OCI-LY1 (cell line): ENCODE data around the gene CCND3.

Source experiments
- H2AFZ ChIP-seq: fragments of 200-600 bp; sonication (generic), shearing (Covaris generic); 2 replicates; pipeline ENCODE4 v1.6.0; 2014; ENCODE audit warnings: antibody characterized with exemption, mild to moderate bottlenecking, low read length
- H3F3A ChIP-seq: fragments of 200-600 bp; sonication (generic), shearing (Covaris generic); 2 replicates; pipeline ENCODE4 v1.6.0; 2014; ENCODE audit warnings: mild to moderate bottlenecking, antibody characterized with exemption, low read length, moderate library complexity; ENCODE audit not compliant: insufficient read depth
- H3K27ac ChIP-seq: fragments of 200-600 bp; sonication (generic); 2 replicates; pipeline ENCODE4 v1.5.1; 2014; ENCODE audit warnings: low read length, mixed run types, mild to moderate bottlenecking, low read depth; ENCODE audit not compliant: poor library complexity, severe bottlenecking
- H3K27me3 ChIP-seq: fragments of 200-600 bp; sonication (generic); 2 replicates; pipeline ENCODE4 v1.6.0; 2014; ENCODE audit warnings: antibody characterized with exemption, mild to moderate bottlenecking, low read length, moderate library complexity; ENCODE audit not compliant: insufficient read depth
- H3K36me3 ChIP-seq: fragments of 200-600 bp; sonication (generic); 2 replicates; pipeline ENCODE4 v1.6.1; 2014; ENCODE audit warnings: mild to moderate bottlenecking, antibody characterized with exemption, low read length, moderate library complexity, mixed read lengths; ENCODE audit not compliant: insufficient read depth
- H3K4me1 ChIP-seq: fragments of 200-600 bp; sonication (generic); 2 replicates; pipeline ENCODE4 v1.5.1; 2014; ENCODE audit warnings: mild to moderate bottlenecking, low read length, moderate library complexity; ENCODE audit not compliant: insufficient read depth, severe bottlenecking
- H3K4me2 ChIP-seq: fragments of 200-600 bp; sonication (generic), shearing (Covaris generic); 2 replicates; pipeline ENCODE4 v1.6.1; 2014; ENCODE audit warnings: low read length
- H3K4me3 ChIP-seq: fragments of 200-600 bp; sonication (generic); 2 replicates; pipeline ENCODE4 v1.5.1; 2014; ENCODE audit warnings: low read length, low read depth, mild to moderate bottlenecking, mixed read lengths; ENCODE audit not compliant: poor library complexity, severe bottlenecking
- H3K79me2 ChIP-seq: fragments of 200-600 bp; shearing (Covaris generic); 2 replicates; pipeline ENCODE4 v1.6.1; 2016; ENCODE audit warnings: mixed run types, low read length, mixed read lengths; ENCODE audit not compliant: insufficient read depth
- H3K9ac ChIP-seq: fragments of 200-600 bp; sonication (generic), shearing (Covaris generic); 2 replicates; pipeline ENCODE4 v1.6.1; 2014; ENCODE audit warnings: mild to moderate bottlenecking, low read length, mixed read lengths
- H3K9me2 ChIP-seq: fragments of 200-600 bp; sonication (generic), shearing (Covaris generic); 2 replicates; pipeline ENCODE4 v1.6.1; 2014; ENCODE audit warnings: low read depth, mild to moderate bottlenecking, low read length, mixed read lengths
- H3K9me3 ChIP-seq: fragments of 200-600 bp; shearing (Covaris generic); 2 replicates; pipeline ENCODE4 v1.6.1; 2014; ENCODE audit warnings: low read length, mixed read lengths
- H4K20me1 ChIP-seq: fragments of 200-600 bp; sonication (generic), shearing (Covaris generic); 2 replicates; pipeline ENCODE4 v1.6.0; 2016; ENCODE audit warnings: mild to moderate bottlenecking, low read length; ENCODE audit not compliant: insufficient read depth
- EZH2 ChIP-seq: fragments of 200-600 bp; sonication (generic), shearing (Covaris generic); IDR thresholded peaks from 2 replicates; pipeline ENCODE4 v1.8.0; 2017; ENCODE audit warnings: borderline replicate concordance, mixed run types, mild to moderate bottlenecking, antibody characterized with exemption, low read length, moderate library complexity, mixed read lengths
- TF ChIP-seq, protein P1 (sequence below): fragments of 200-600 bp; sonication (generic), shearing (Covaris generic); IDR thresholded peaks from 2 replicates; pipeline ENCODE4 v1.5.1; 2017; ENCODE audit warnings: mild to moderate bottlenecking, antibody characterized with exemption, low read length, moderate library complexity, mixed read lengths

Gene CCND3

DNA sequence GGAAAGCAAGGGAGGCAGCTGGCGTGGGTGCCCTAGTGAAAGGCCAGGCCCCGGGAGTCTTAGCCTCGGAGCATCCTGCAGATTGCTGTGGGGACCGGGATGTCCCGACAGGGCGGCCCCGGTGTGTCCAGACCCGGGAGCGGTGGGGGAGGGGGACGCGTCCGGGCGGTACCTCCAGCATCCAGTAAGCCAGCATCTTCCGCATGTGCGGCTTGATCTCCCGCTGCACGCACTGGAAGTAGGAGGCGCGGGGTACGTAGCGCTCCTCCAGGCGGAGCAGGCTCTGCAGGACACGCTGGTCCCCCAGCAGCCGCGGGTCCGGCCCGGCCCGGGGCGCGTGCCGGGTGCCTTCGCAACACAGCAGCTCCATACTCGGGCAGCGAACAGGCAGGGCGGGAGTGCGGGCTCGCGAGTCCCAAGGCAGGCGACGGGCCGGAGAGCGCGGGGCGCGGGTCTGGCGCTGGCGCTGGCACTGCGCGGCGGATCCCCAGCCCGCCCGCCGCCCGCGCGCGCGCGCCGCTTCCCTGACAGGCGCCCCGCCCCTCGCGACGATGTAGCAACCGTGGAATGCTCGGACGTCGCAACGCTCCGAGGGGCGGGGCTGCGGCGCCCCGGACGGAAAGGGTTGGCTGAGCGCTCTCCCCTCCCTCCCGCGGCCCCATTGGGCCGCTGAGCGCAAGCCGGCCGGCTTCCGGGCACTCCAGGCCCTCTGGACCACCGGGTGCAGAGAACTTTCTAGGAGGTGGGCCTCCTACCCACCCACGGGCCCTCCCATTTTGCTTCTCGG, at the start of gene CCND3:
Gene CCND3 (minus strand): TSS at position 529 of the 787 bp plus-strand sequence. CDS start 159 bp downstream, at position 370.
- Histone ChIP-seq H3K4me1 (peaks cover 36% of the 10 kb centered on the region), H2AFZ (peak within 1 kb of the TSS; percentile 52), H3K27me3 (no peaks in the 10 kb centered on the region), H3F3A (no peaks in the 10 kb centered on the region), H4K20me1 (no peaks in the 10 kb centered on the region), H3K4me3 (peak within 1 kb of the TSS; percentile 93), H3K79me2 (no peaks in the 10 kb centered on the region), H3K9me3 (no peaks in the 10 kb centered on the region), H3K4me2 (peak within 1 kb of the TSS; percentile 93), H3K9me2 (no peaks in the 10 kb centered on the region), H3K36me3 (peaks cover 10% of the 10 kb centered on the region; the same call in 1 of the 2 replicates), H3K27ac (peak within 1 kb of the TSS; percentile 8), H3K9ac (peak within 1 kb of the TSS; percentile 76)
- no peak for TF ChIP-seq EZH2
- TF ChIP-seq, protein P1, sequence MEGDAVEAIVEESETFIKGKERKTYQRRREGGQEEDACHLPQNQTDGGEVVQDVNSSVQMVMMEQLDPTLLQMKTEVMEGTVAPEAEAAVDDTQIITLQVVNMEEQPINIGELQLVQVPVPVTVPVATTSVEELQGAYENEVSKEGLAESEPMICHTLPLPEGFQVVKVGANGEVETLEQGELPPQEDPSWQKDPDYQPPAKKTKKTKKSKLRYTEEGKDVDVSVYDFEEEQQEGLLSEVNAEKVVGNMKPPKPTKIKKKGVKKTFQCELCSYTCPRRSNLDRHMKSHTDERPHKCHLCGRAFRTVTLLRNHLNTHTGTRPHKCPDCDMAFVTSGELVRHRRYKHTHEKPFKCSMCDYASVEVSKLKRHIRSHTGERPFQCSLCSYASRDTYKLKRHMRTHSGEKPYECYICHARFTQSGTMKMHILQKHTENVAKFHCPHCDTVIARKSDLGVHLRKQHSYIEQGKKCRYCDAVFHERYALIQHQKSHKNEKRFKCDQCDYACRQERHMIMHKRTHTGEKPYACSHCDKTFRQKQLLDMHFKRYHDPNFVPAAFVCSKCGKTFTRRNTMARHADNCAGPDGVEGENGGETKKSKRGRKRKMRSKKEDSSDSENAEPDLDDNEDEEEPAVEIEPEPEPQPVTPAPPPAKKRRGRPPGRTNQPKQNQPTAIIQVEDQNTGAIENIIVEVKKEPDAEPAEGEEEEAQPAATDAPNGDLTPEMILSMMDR, result no peak

DNA sequence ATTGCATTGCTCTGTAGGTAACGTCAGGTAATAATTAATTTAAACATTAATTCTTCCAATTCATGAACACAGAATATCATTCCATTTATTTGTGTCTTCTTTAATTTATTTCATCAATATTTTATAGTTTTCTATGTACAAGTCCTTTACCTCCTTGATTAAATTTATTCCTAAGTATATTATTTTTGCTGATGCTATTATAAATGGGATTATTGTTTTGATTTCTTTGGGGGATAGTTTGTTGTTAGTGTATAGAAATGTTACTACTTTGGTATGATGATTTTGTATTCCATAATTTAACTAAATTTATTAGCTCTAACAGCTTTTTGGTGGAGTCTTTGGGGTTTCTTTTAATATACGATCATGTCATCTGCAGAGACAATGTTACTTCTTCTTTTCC, 44.7 kb upstream of the CCND3 start:
- 0 out of 2 replicates have a peak, but pooled peaks cover 3% of the 10 kb centered on the region for H3F3A ChIP-seq
- H3K4me2 ChIP-seq, result no peak overlapping the region
- no peaks in the 10 kb centered on the region for H3K27me3 ChIP-seq
- TF ChIP-seq, protein P1, result no peak
- no peak for TF ChIP-seq EZH2
- H3K79me2 ChIP-seq, result no peaks in the 10 kb centered on the region
- H3K9me3 ChIP-seq, result no peaks in the 10 kb centered on the region
- no peak overlapping the region for H3K4me3 ChIP-seq
- H3K4me1 ChIP-seq, result no peaks in the 10 kb centered on the region
- H3K9me2 ChIP-seq, result no peaks in the 10 kb centered on the region
- H2AFZ ChIP-seq, result no peak overlapping the region
- no peaks in the 10 kb centered on the region for H3K36me3 ChIP-seq
- no peaks in the 10 kb centered on the region for H4K20me1 ChIP-seq
- H3K9ac ChIP-seq, result no peak overlapping the region
- no peak overlapping the region for H3K27ac ChIP-seq

DNA sequence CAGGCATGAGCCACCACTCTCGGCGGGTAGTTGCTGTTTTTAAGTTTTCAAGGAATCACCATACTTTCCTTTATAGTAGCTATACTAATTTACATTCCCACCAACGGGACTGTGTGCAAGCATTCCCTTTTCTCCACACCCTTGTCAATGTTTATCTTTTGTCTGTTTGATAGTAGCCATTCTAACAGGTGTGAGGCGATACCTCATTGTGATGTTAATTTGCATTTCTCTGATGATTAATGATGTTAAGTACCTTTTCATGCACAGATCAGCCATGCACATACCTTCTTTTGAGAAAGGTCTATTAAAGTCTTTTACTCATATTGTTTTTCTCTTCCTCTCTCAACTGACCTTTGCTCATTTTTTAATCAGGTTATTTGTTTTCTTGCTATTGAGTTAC, 43.0 kb upstream of the CCND3 start:
- no peaks in the 10 kb centered on the region for H3K79me2 ChIP-seq
- no peaks in the 10 kb centered on the region for H4K20me1 ChIP-seq
- H3F3A ChIP-seq, result 0 out of 2 replicates have a peak, but pooled peaks cover 1% of the 10 kb centered on the region
- H3K4me2 ChIP-seq, result no peak overlapping the region
- no peaks in the 10 kb centered on the region for H3K4me1 ChIP-seq
- H3K4me3 ChIP-seq, result no peak overlapping the region
- no peak overlapping the region for H3K9ac ChIP-seq
- H3K9me2 ChIP-seq, result no peaks in the 10 kb centered on the region
- no peak overlapping the region for H2AFZ ChIP-seq
- no peak overlapping the region for H3K27ac ChIP-seq
- H3K27me3 ChIP-seq, result no peaks in the 10 kb centered on the region
- no peak for TF ChIP-seq EZH2
- TF ChIP-seq, protein P1, result no peak
- H3K9me3 ChIP-seq, result no peaks in the 10 kb centered on the region
- no peaks in the 10 kb centered on the region for H3K36me3 ChIP-seq
